Psoas muscle (tissue), 8 donors: ENCODE measurements around the gene HOXB9. TPM values are rescaled to one million over a fixed set of nuclear protein-coding genes. Genes with fewer than 3 reads are reported as not detected.

Experiments
- ATAC-seq, 4 donors: fragments of 200-7000 bp; cut with Tn5 transposase; one replicate each; pipeline ENCODE4 v1.9.1; 2020; ENCODE audit warnings: moderate library complexity in 3 of 4, mild to moderate bottlenecking in 2 of 4
- DNase-seq, 2 donors: peaks; one replicate each; pipeline ENCODE4 v3.0.0-alpha.2; 2020
- H3K27ac ChIP-seq: fragments of 200-600 bp; one replicate; pipeline ENCODE4 v1.8.0; 2022
- H3K27me3 ChIP-seq, 3 donors: fragments of 200-600 bp in 1 of 3; one replicate each; pipeline versions ENCODE4 v1.6.1 to v1.8.0; 2013 to 2022; ENCODE audit warnings: low read length in 2 of 3, mild to moderate bottlenecking in 2 of 3, moderate library complexity in 1 of 3; ENCODE audit not compliant: insufficient read depth in 3 of 3
- H3K36me3 ChIP-seq, 2 donors: fragments of 200-600 bp in 1 of 2; one replicate each; pipeline versions ENCODE4 v1.6.1 to v1.8.0; 2013 to 2022; ENCODE audit warnings: low read depth in 1 of 2, mild to moderate bottlenecking in 1 of 2, moderate library complexity in 1 of 2; ENCODE audit not compliant: insufficient read depth in 1 of 2
- H3K4me1 ChIP-seq: fragments of 200-600 bp; one replicate; pipeline ENCODE4 v1.8.0; 2022
- H3K4me3 ChIP-seq: fragments of 200-600 bp; one replicate; pipeline ENCODE4 v1.8.0; 2022; ENCODE audit warnings: mild to moderate bottlenecking
- H3K9me3 ChIP-seq: fragments of 200-600 bp; one replicate; pipeline ENCODE4 v1.8.0; 2022
- WGBS, 3 donors: extraction: QIAGEN DNeasy Blood & Tissue Kit; methylation state at CpG; one replicate each; pipeline versions ENCODE4 v1.1.6 to v1.1.7; 2013; 5-methylcytosine and 5-hydroxymethylcytosine counted together
- intact Hi-C, 2 donors: fragments of 100-400 bp; cut with DNase I; formaldehyde crosslinking; loops; one replicate each; pipeline versions ENCODE4 v1.11.0 to v1.14.2; 2022
- polyA plus RNA-seq, 3 donors: library from polyadenylated mRNA; stranded (reverse); fragments of 200-250 nt; gene quantifications; one replicate each; pipeline ENCODE4 v1.2.3, GENCODE V29; 2013
- total RNA-seq, 4 donors: library from RNA; stranded (reverse); fragmentation: NEBNext Ultra II Directional in 2 of 4; extraction: Animal tissue kit (Norgen Biotek cat#: 25700) in 2 of 4; gene quantifications; one replicate each; pipeline versions ENCODE4 v1.2.1 to v1.2.4, GENCODE V29; 2021 to 2023
- TF ChIP-seq, protein P1 (sequence below): fragments of 200-600 bp; IDR thresholded peaks from one replicate; pipeline ENCODE4 v1.8.0; 2022; ENCODE audit warnings: antibody characterized with exemption
- donor health status: healthy with polysubstance abuse.
- donor health status: DM: no; HTN: no; CAD: no; lungs with moderate emphysema.
- donor health status: Bipolar disorder and iron deficiency.
- donor health status: healthy.
- donor health status: DM: yes; HTN: yes; CAD: no.
- donor health status: DM: no; HTN: no; CAD: no.
- donor health status: DM: no; HTN: no; CAD: no.
- donor health status: DM: yes; HTN: yes; CAD: no.

The HOXB9 gene
- total and polyA plus RNA-seq, 7 donors = 0.01 to 0.10 (median 0.03) TPM; not detected in 4

DNA sequence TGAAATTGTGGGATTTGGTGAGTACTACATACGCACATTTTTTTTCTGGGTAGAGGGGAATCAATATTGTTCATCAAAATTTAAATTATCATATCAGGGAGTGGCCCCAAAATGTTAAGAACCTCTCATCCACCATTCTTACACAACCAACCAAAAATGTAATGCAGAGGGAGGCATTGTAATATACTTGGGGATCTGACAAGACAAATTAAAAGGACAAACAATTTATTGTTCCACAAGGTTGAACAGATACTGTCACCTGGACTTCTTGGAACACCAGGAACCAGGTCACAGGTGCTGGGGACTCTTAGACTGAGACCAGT, 14.7 kb upstream of the HOXB9 start:
- H3K27me3 ChIP-seq = peaks cover 3 to 100% (median 41%) of the 10 kb centered on the region in 3 donors
- no peaks in the 10 kb centered on the region for H3K36me3 ChIP-seq
- H3K4me3 ChIP-seq = no peak overlapping the region
- no peak for ATAC-seq
- no peaks in the 10 kb centered on the region for H3K9me3 ChIP-seq
- no peaks in the 10 kb centered on the region for H3K4me1 ChIP-seq
- intact Hi-C loops = no loop called here
- no peak overlapping the region for H3K27ac ChIP-seq
- TF ChIP-seq, protein P1, sequence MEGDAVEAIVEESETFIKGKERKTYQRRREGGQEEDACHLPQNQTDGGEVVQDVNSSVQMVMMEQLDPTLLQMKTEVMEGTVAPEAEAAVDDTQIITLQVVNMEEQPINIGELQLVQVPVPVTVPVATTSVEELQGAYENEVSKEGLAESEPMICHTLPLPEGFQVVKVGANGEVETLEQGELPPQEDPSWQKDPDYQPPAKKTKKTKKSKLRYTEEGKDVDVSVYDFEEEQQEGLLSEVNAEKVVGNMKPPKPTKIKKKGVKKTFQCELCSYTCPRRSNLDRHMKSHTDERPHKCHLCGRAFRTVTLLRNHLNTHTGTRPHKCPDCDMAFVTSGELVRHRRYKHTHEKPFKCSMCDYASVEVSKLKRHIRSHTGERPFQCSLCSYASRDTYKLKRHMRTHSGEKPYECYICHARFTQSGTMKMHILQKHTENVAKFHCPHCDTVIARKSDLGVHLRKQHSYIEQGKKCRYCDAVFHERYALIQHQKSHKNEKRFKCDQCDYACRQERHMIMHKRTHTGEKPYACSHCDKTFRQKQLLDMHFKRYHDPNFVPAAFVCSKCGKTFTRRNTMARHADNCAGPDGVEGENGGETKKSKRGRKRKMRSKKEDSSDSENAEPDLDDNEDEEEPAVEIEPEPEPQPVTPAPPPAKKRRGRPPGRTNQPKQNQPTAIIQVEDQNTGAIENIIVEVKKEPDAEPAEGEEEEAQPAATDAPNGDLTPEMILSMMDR = no peak
- WGBS, 3 donors = 73 to 83% (median 78%) methylated on average over 1 of the region's 1 CpG
- no peak for DNase-seq

DNA sequence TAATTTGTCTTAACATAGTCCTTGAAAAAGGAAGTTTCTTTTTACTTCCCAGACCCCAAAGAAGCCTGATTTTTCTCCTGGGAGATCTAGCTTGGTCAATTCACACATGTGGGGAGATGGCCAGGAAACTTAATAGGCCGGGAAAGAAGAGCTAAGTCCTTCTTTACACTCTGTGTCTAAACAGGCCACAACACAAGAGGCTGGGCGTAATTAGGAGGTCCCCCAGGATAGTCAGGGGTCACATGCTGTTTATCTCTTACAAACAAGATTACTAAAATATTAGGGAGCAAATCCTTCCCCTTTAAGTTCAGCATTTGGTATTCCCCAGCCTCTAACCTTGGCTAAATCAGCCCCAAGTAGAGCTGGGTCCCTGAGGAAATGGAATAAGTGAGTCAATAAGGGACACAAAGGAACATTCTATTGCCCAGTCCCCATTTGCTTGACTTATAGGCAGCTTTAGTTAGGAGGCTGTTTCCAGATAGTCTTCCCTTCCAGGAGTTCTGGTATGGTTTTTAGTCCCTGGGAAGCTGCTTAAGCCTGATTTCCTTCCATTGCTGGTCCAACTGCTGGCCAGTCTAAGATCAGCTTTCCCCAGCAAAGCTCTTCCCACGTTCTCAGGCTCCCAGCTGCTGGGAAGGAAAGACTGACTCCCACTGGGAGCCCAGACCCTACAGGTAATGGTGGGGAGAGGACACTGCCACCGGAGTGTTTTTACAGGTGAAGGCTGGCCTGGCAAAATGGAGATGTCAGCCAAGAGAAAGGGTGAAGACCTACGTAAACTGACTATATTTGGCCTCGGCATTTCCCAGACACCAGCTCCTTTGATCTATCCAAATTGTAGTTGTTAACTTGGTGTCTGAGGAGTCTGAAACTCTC, 14.1 kb upstream of the HOXB9 start:
- 53 to 60% (median 59%) methylated on average over 6 of the region's 6 CpGs for WGBS, 3 donors
- no peak for ATAC-seq
- no peak overlapping the region for H3K4me3 ChIP-seq
- no peaks in the 10 kb centered on the region for H3K9me3 ChIP-seq
- intact Hi-C loops = no loop called here
- TF ChIP-seq, protein P1 = no peak
- H3K4me1 ChIP-seq = no peaks in the 10 kb centered on the region
- H3K27me3 ChIP-seq = peaks cover 8 to 100% (median 42%) of the 10 kb centered on the region in 3 donors
- H3K36me3 ChIP-seq = no peaks in the 10 kb centered on the region
- no peak overlapping the region for H3K27ac ChIP-seq
- DNase-seq = no peak

DNA sequence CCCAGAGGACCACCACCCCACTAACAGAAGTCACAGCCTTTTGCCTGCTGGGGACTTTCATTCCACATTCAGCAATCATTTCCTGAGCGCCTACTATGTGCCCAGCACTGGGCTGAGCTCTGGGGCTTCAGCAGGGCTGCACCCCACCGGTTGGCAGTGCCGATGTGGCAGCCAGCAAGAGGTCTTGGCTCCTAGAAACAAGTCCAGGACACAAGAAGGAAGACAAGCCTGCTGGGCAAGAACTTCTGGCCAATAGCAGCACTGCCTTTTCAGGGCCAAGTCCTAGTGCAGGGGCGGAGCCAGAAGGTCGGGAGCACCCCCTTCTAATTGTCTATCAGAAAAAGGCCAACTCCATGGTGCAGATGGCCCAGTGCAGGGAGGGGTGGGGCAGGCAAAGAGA, 13.0 kb upstream of the HOXB9 start:
- DNase-seq (no peak), ATAC-seq (no peak)
- Histone ChIP-seq H3K27me3 (peaks cover 11 to 100% (median 40%) of the 10 kb centered on the region in 3 donors), H3K9me3 (no peaks in the 10 kb centered on the region), H3K4me1 (no peaks in the 10 kb centered on the region), H3K36me3 (no peaks in the 10 kb centered on the region), H3K4me3 (no peak overlapping the region), H3K27ac (no peak overlapping the region)
- WGBS, 3 donors = 48 to 49% (median 48%) methylated on average over 5 of the region's 5 CpGs
- TF ChIP-seq, protein P1 = no peak
- intact Hi-C loops = no loop called here

DNA sequence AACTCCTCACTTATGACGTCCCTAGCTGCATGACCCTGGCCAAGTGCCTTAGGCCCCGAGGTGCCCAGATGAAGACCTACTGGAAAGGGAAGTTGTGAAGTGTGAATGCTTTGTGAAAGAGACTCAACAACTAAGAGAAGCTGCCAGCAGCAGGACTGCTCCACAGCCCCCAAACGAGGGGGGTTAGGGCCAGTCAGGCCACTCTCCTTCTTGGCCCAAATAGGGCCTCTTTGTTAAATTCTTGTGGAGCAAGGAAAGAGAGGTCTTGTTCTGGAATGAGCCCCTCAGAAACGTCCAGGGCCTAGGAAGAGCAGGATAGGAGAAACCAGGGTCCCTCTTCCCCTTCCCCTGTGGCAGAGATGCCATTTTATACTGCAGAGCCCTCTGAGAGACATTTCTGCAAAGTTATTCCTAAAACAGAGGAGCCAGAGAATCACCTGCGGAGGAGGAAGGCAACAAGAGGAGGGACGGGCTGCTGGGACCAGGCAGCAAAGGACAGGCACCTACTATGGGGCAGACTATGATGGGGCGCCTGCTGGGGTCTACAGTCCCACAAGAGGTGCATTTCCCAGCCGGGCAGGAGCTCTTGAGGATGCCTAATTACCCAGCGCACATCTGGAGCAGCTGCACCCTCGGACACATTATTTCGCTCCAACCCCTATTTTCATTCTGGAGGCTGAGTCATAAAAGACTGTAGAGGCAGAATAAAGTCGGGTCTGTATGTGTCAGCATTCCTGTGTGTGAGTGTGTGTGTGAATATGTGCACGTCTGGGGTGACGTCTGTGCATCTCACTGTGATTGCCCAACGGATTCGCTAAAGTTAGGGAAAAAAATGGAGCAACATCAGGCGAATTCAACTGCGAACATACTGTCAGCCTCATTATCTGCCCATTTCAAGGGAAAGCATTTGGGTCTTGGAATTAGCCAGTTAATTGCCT, 11.4 kb upstream of the HOXB9 start:
- 45 to 51% (median 48%) methylated on average over 18 of the region's 18 CpGs for whole genome bisulfite sequencing, 3 donors
- TF ChIP-seq, protein P1 = no peak
- DNase-seq (no peak), ATAC-seq (no peak)
- Histone ChIP-seq H3K27me3 (peaks cover 14 to 100% (median 50%) of the 10 kb centered on the region in 3 donors), H3K27ac (no peak overlapping the region), H3K36me3 (no peaks in the 10 kb centered on the region), H3K4me3 (no peak overlapping the region), H3K4me1 (no peaks in the 10 kb centered on the region), H3K9me3 (no peaks in the 10 kb centered on the region)
- intact Hi-C loops = no loop called here
